ENCODE results near the gene ARHGEF4.

GRCh38 chr2:131010566-131010965 lies 173.9 kb downstream of the ARHGEF4 start:
- no peak for TF ChIP-seq CTCF (IDR thresholded peaks at IDR 0.05)
- TF ChIP-seq POLR2A (IDR thresholded peaks at IDR 0.05), result no peak
